ENCODE measurements around the gene DDIT3. TPM values are rescaled to one million over a fixed set of nuclear protein-coding genes. Genes with fewer than 3 reads are reported as not detected.

Gene DDIT3
- total and polyA plus RNA-seq, 2 experiments from 2014 or later = 14.7 to 36.6 TPM

DNA sequence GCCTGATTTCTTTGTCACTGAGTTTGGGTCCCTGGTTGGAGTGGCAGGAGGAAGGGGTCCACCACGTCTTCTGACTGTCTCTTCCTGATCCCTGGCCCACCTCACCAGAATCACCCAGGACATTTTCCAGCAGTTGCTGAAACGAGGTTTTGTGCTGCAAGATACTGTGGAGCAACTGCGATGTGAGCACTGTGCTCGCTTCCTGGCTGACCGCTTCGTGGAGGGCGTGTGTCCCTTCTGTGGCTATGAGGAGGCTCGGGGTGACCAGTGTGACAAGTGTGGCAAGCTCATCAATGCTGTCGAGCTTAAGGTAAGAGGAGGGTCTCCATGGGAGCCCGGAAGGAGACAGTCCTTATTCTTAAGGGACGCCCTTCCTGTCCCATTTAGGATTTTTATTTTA, 20.1 kb downstream of the DDIT3 start:
- Histone ChIP-seq H3K36me3 (ENCODE audit: low read depth) (peaks cover 74% of the 10 kb centered on the region), H3K27me3 (replicated peaks; ENCODE audit: insufficient read depth) (no peaks in the 10 kb centered on the region), H3K27ac (no peak overlapping the region), H2AFZ (no peak overlapping the region), H3K4me1 (ENCODE audit: insufficient read depth) (no peaks in the 10 kb centered on the region), H3F3A (ENCODE audit: insufficient read depth) (peaks cover 15% of the 10 kb centered on the region; the same call in 1 of the 2 replicates), H3K9ac (no peak overlapping the region), H3K79me2 (ENCODE audit: insufficient read depth) (peaks cover 55% of the 10 kb centered on the region), H3K9me2 (ENCODE audit: insufficient read depth) (no peaks in the 10 kb centered on the region), H3K9me3 (ENCODE audit: low read depth) (no peaks in the 10 kb centered on the region), H3K4me3 (no peak overlapping the region), H3K4me2 (ENCODE audit: unreplicated experiment) (no peak overlapping the region), H4K20me1 (ENCODE audit: insufficient read depth) (no peaks in the 10 kb centered on the region)
- TF ChIP-seq EZH2phosphoT487 (IDR thresholded peaks at IDR 0.05; ENCODE audit: insufficient read depth, low read depth) (no peak), EZH2 (IDR thresholded peaks at IDR 0.05; ENCODE audit: insufficient read depth, poor library complexity, severe bottlenecking) (no peak)
- 96% methylated on average over 11 of the region's 11 CpGs for WGBS, 2 experiments (ENCODE audit: low coverage in 1 of 2, low lambda C conversion rate in 2 of 2, missing lambda C conversion rate in 2 of 2)
- in situ Hi-C loops (cut with MboI) = no loop called here
- DNase-seq = no peak

DNA sequence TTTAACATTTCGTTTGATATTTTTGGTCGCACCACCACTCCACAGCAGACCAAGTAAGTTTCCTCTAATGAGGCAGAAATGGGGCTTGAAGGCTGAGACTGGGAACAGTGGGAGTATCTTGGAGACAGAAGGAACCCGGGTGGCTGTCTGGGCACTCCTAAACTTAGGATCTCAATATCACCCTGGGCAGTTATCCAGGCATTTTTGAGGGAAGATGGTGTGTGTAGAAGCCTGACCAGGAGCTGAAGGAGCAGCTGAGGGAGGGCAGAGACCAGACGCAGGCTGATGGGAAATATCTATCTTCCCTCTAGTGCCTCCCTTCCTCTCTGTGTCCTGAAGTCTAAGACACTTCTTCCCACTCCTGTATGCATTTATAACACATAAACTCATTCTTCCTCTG, 21.7 kb downstream of the DDIT3 start:
- Histone ChIP-seq H3K4me3 (no peak overlapping the region), H3K4me1 (ENCODE audit: insufficient read depth) (no peaks in the 10 kb centered on the region), H3K4me2 (ENCODE audit: unreplicated experiment) (no peak overlapping the region), H3K9me3 (ENCODE audit: low read depth) (no peaks in the 10 kb centered on the region), H3K27me3 (replicated peaks; ENCODE audit: insufficient read depth) (no peaks in the 10 kb centered on the region), H3K27ac (no peak overlapping the region), H3F3A (ENCODE audit: insufficient read depth) (peaks cover 15% of the 10 kb centered on the region; the same call in 1 of the 2 replicates), H4K20me1 (ENCODE audit: insufficient read depth) (no peaks in the 10 kb centered on the region), H3K79me2 (ENCODE audit: insufficient read depth) (peaks cover 55% of the 10 kb centered on the region), H3K9ac (no peak overlapping the region), H2AFZ (no peak overlapping the region), H3K36me3 (ENCODE audit: low read depth) (peaks cover 63% of the 10 kb centered on the region), H3K9me2 (ENCODE audit: insufficient read depth) (no peaks in the 10 kb centered on the region)
- TF ChIP-seq EZH2 (IDR thresholded peaks at IDR 0.05; ENCODE audit: insufficient read depth, poor library complexity, severe bottlenecking) (no peak), EZH2phosphoT487 (IDR thresholded peaks at IDR 0.05; ENCODE audit: insufficient read depth, low read depth) (no peak)
- 90 to 92% methylated on average over 4 of the region's 4 CpGs for WGBS, 2 experiments (ENCODE audit: low coverage in 1 of 2, low lambda C conversion rate in 2 of 2, missing lambda C conversion rate in 2 of 2)
- in situ Hi-C loops (cut with MboI) = no loop called here
- no peak for DNase-seq

DNA sequence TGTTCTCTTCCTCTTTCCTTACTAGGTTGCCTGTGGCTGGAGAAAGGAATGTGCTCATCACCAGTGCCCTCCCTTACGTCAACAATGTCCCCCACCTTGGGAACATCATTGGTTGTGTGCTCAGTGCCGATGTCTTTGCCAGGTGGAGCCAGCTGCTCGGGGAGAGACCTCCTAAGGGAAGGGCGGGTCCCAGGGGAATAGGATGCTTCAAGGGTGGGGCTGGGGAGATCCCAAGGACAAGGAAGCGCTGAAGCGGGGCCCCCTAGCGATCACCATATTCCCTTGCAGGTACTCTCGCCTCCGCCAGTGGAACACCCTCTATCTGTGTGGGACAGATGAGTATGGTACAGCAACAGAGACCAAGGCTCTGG, 22.2 kb downstream of the DDIT3 start:
- 95 to 98% methylated on average over 8 to 9 of the region's 9 CpGs for WGBS, 2 experiments (ENCODE audit: low coverage in 1 of 2, low lambda C conversion rate in 2 of 2, missing lambda C conversion rate in 2 of 2)
- Histone ChIP-seq H3K4me1 (ENCODE audit: insufficient read depth) (no peaks in the 10 kb centered on the region), H3K9ac (no peak overlapping the region), H4K20me1 (ENCODE audit: insufficient read depth) (no peaks in the 10 kb centered on the region), H3F3A (ENCODE audit: insufficient read depth) (peaks cover 15% of the 10 kb centered on the region; the same call in 1 of the 2 replicates), H3K27me3 (replicated peaks; ENCODE audit: insufficient read depth) (no peaks in the 10 kb centered on the region), H3K36me3 (ENCODE audit: low read depth) (peaks cover 63% of the 10 kb centered on the region), H3K79me2 (ENCODE audit: insufficient read depth) (peaks cover 55% of the 10 kb centered on the region), H3K9me2 (ENCODE audit: insufficient read depth) (no peaks in the 10 kb centered on the region), H3K27ac (no peak overlapping the region), H3K4me2 (ENCODE audit: unreplicated experiment) (no peak overlapping the region), H2AFZ (no peak overlapping the region), H3K4me3 (no peak overlapping the region), H3K9me3 (ENCODE audit: low read depth) (no peaks in the 10 kb centered on the region)
- no peak for DNase-seq
- TF ChIP-seq EZH2 (IDR thresholded peaks at IDR 0.05; ENCODE audit: insufficient read depth, poor library complexity, severe bottlenecking) (no peak), EZH2phosphoT487 (IDR thresholded peaks at IDR 0.05; ENCODE audit: insufficient read depth, low read depth) (no peak)
- in situ Hi-C loops (cut with MboI) = no loop called here

DNA sequence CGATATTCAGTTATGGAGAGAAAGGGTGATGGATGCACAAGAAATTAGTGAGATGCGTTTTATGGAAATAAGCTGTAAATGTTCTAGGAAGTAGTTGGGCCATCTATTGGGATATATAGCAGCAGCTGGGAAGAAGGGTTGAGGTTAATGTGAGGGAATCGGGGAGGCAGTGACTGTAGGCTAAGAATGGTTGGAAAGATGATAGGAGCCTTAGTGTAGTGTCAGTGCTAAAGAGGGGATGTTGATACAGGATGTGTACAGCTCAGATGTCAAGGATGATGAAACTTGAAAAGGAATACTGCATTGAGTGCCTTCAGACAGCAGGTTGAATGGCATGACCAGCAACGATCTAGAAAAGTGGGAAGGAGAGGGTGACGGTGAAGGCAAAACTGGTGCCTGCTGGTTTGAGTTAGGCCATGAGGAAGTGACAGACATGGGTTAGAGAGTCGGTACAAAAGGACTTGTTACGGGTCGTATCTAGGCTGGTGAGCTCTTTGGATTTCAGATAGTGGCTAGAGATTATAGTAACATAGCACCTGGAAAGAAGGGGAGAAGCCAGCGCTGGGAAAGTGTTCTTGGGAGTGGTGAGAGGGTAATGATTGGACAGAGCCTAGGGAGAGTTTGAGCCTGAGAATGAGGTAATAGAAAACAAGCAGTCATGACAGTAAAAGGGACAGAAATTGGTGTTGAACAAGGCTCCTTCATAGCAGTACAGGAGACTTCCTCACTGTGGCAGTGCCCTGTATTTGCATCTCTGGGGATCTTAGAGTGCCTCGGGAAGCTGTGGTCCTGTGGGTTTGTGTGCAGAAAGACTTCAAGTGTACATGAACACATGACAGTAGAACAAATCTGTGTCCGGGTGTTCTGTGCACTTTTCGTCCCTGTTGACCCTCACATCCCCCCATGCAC, 22.8 kb downstream of the DDIT3 start:
- H4K20me1 ChIP-seq (ENCODE audit: insufficient read depth) = no peaks in the 10 kb centered on the region
- peaks cover 68% of the 10 kb centered on the region for H3K36me3 ChIP-seq (ENCODE audit: low read depth)
- peaks cover 15% of the 10 kb centered on the region; the same call in 1 of the 2 replicates for H3F3A ChIP-seq (ENCODE audit: insufficient read depth)
- peaks cover 60% of the 10 kb centered on the region for H3K79me2 ChIP-seq (ENCODE audit: insufficient read depth)
- no peak overlapping the region for H3K4me3 ChIP-seq
- 97 to 98% methylated on average over 12 of the region's 12 CpGs for WGBS, 2 experiments (ENCODE audit: low coverage in 1 of 2, low lambda C conversion rate in 2 of 2, missing lambda C conversion rate in 2 of 2)
- no peak overlapping the region for H3K4me2 ChIP-seq (ENCODE audit: unreplicated experiment)
- no peak for TF ChIP-seq EZH2phosphoT487 (IDR thresholded peaks at IDR 0.05; ENCODE audit: insufficient read depth, low read depth)
- no peak for TF ChIP-seq EZH2 (IDR thresholded peaks at IDR 0.05; ENCODE audit: insufficient read depth, poor library complexity, severe bottlenecking)
- H3K9me2 ChIP-seq (ENCODE audit: insufficient read depth) = no peaks in the 10 kb centered on the region
- H2AFZ ChIP-seq = no peak overlapping the region
- no peak for DNase-seq
- H3K4me1 ChIP-seq (ENCODE audit: insufficient read depth) = no peaks in the 10 kb centered on the region
- in situ Hi-C loops (cut with MboI) = no loop called here
- no peaks in the 10 kb centered on the region for H3K9me3 ChIP-seq (ENCODE audit: low read depth)
- no peak overlapping the region for H3K9ac ChIP-seq
- H3K27me3 ChIP-seq (replicated peaks; ENCODE audit: insufficient read depth) = no peaks in the 10 kb centered on the region
- no peak overlapping the region for H3K27ac ChIP-seq

All from GM23248 (cell line).